Measurements from ENCODE around the gene MUC20. TPM values are rescaled to one million over a fixed set of nuclear protein-coding genes. Genes with fewer than 3 reads are reported as not detected.

Gene MUC20
- total and polyA plus RNA-seq, 2 of the 8 experiments (the other 6 are each of a cell fraction or from before 2014, with no cell fraction given): 0.24 to 0.26 TPM

- POLR2A ChIA-PET (ENCODE audit: partially characterized antibody): no interaction called here
- DNase-seq (ENCODE audit: low read depth in 1 of 2, low spot score in 2 of 2) (no peak), FAIRE-seq (no peak)
- CTCF ChIA-PET (ENCODE audit: partially characterized antibody): interaction anchor here (0.6 kb wide), 1 partner anchor 66 kb away, joined by 3 read pairs; no protein-coding TSS in a partner anchor
- Histone ChIP-seq H3K79me2 (ENCODE audit: control insufficient read depth in 1 of 2, insufficient read depth in 2 of 2, low read length in 2 of 2) (no peaks in the 10 kb centered on the region), H3K27me3 (replicated peaks in 1 of 4; ENCODE audit: control insufficient read depth in 3 of 4, extremely low read depth in 1 of 4, insufficient read depth in 3 of 4, low read length in 3 of 4) (no peaks in the 10 kb centered on the region), H3K56ac (replicated peaks; ENCODE audit: insufficient read length, low read depth, low read length) (no peak overlapping the region), H2BK15ac (ENCODE audit: low read length) (no peak overlapping the region), H2BK5ac (ENCODE audit: low read depth, low read length) (no peak overlapping the region), H4K8ac (ENCODE audit: extremely low read depth, insufficient read depth, low read length) (no peak overlapping the region), H3K4me1 (replicated peaks in 1 of 4; ENCODE audit: control insufficient read depth in 3 of 4, insufficient read depth in 4 of 4, low read length in 3 of 4) (no peaks in the 10 kb centered on the region), H3K14ac (ENCODE audit: insufficient read length) (no peak overlapping the region), H4K20me1 (replicated peaks in 1 of 2; ENCODE audit: control insufficient read depth in 1 of 2, insufficient read depth in 2 of 2, low read length in 2 of 2) (no peaks in the 10 kb centered on the region), H3K4me3 (ENCODE audit: extremely low read depth in 1 of 4, insufficient read depth in 2 of 4, low read depth in 3 of 4, low read length in 4 of 4) (no peak overlapping the region), H2BK120ac (replicated peaks; ENCODE audit: low read depth, low read length) (no peak overlapping the region), H3K4me2 (ENCODE audit: insufficient read depth in 1 of 2, low read depth in 2 of 2, low read length in 2 of 2) (no peak overlapping the region), H2AFZ (ENCODE audit: low read length) (no peak overlapping the region), H3K9me3 (ENCODE audit: insufficient read depth in 2 of 2, low read depth in 1 of 2, low read length in 1 of 2) (no peaks in the 10 kb centered on the region), H3K23me2 (ENCODE audit: low read depth, low read length) (peaks cover 3% of the 10 kb centered on the region; the same call in 1 of the 2 replicates), H3K79me1 (ENCODE audit: low read depth, low read length) (no peaks in the 10 kb centered on the region), H2BK12ac (ENCODE audit: low read depth, low read length) (no peak overlapping the region), H3K36me3 (ENCODE audit: control insufficient read depth in 2 of 4, insufficient read depth in 4 of 4, low read length in 3 of 4) (no peaks in the 10 kb centered on the region), H3K18ac (ENCODE audit: extremely low read depth, low read length) (no peak overlapping the region), H4K91ac (replicated peaks; ENCODE audit: insufficient read length, low read length) (peak overlapping the region; percentile 65), H3K9ac (replicated peaks in 1 of 4; ENCODE audit: extremely low read depth in 1 of 4, low read depth in 3 of 4, low read length in 3 of 4) (no peak overlapping the region), H3K23ac (ENCODE audit: insufficient read length) (no peak overlapping the region), H2AK5ac (ENCODE audit: low read depth, low read length) (no peak overlapping the region), H3K27ac (ENCODE audit: low read depth, low read length) (no peak overlapping the region), H2BK20ac (ENCODE audit: low read length) (no peak overlapping the region), H3K4ac (replicated peaks; ENCODE audit: insufficient read length, low read depth, low read length) (no peak overlapping the region), H4K5ac (ENCODE audit: insufficient read length, low read depth, low read length) (no peak overlapping the region)
- TF ChIP-seq RNF2 (IDR thresholded peaks at IDR 0.05; ENCODE audit: borderline replicate concordance, low read depth, low read length, missing control alignments, poor library complexity, severe bottlenecking) (no peak), CHD1 (IDR thresholded peaks at IDR 0.05; ENCODE audit: low read depth, low read length) (no peak), SRF (IDR thresholded peaks at IDR 0.05; ENCODE audit: low read depth, low read length) (no peak), POLR2AphosphoS5 (IDR thresholded peaks at IDR 0.05; ENCODE audit: low read depth, low read length) (no peak), TBP (IDR thresholded peaks at IDR 0.05; ENCODE audit: low read depth, low read length) (no peak), TEAD4 (IDR thresholded peaks at IDR 0.05; ENCODE audit: low read depth, low read length) (no peak)
- WGBS, 2 experiments (ENCODE audit: extremely low coverage in 1 of 2, insufficient coverage in 1 of 2, insufficient read length in 1 of 2, insufficient replicate concordance in 2 of 2, low coverage in 1 of 2, low lambda C conversion rate in 2 of 2, missing lambda C conversion rate in 1 of 2): 67% methylated on average over 11 of the region's 11 CpGs; no CpG with 5 or more reads in 1 of the 2 experiments
Observed at GRCh38 chr3:195777975-195778374, 57.2 kb downstream of the MUC20 start.

All from H1 (cell line).